Stimulated activated CD8-positive, alpha-beta memory T cell treated with anti-CD3 and anti-CD28 coated beads, Interleukin-2, amount 100 ng/mL, for 48 hours (primary cell): ENCODE results near the gene SLC43A3.

Experiments used
- DNase-seq, 2 donors: peaks; one replicate each; pipeline ENCODE4 v3.0.0-alpha.2; 2020; ENCODE audit warnings: low read depth in 2 of 2

The SLC43A3 gene

GRCh38 chr11:57426929-57427726 lies at the start of gene SLC43A3:
Gene SLC43A3, minus strand, starts transcription at chr11:57427121. Its CDS starts 949 bp downstream, at chr11:57426172.
- peak; percentile 74 to 80 for DNase-seq

GRCh38 chr11:57476047-57476756 lies 49.3 kb upstream of the SLC43A3 start:
- peak in 1 of 2 donors; percentile 12 for DNase-seq

DNA sequence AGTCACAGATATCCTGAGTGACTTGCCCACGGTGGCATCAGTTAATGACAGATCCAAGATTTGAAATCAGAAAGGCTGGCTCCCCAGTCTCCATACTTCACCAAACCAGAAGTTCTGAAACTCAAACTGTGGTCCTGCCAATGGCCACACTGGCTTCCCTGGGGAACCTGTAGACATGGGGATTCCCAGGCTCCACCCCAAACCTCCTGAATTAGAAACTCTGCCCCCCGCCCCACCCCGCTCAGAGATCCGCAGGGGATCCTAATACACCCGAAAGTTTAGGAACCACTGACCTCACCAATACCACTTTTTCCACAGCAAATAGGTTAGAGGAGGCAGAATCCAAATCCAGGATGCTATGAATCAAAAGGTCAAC lies 48.7 kb upstream of the SLC43A3 start:
- no peak for DNase-seq

DNA sequence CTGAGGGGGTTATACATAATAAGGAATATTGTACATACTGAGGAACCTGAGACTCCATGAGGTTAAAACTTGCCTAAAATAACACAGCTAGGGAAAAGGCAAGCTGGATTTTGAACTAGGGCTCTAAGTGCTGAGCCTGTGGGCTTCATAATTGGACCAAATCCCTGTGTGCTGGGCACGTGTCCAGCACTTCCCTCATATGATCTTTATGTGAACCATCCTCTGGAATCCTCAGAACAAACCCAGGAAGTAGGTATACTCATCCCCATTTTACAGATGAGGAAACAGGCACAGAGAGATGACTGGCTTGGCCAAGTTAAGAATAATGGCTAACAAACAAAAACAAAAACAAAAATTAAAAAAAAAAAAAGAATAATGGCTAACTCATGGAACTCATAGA lies 48.3 kb upstream of the SLC43A3 start:
- no peak for DNase-seq

GRCh38 chr11:57474803-57475115 lies 47.8 kb upstream of the SLC43A3 start:
- DNase-seq, result no peak

GRCh38 chr11:57474017-57474802 lies 47.3 kb upstream of the SLC43A3 start:
- DNase-seq, result peak in 1 of 2 donors; percentile 23

- DNase-seq, result no peak
Measured at GRCh38 chr11:57473285-57473841, 46.4 kb upstream of the SLC43A3 start.

DNA sequence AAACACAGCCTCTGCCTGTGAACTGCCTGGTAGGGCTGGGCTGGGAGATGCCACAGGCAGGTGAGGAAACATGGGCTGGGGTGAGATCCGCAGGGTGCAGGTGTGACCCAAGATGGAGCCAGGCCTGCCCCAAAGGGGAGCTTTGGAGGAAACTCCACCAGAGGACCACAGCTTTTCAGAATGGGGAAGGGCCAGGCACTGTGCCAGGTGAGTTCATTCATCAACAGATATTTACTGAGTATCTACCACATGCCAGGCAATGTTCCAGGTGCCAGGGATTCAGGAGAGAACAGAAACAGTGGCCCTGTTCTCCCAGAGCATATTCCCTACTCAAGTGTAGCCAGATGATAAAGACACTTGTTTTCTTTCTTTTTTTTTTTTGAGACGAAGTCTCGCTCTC lies 44.6 kb upstream of the SLC43A3 start:
- DNase-seq, result no peak

DNA sequence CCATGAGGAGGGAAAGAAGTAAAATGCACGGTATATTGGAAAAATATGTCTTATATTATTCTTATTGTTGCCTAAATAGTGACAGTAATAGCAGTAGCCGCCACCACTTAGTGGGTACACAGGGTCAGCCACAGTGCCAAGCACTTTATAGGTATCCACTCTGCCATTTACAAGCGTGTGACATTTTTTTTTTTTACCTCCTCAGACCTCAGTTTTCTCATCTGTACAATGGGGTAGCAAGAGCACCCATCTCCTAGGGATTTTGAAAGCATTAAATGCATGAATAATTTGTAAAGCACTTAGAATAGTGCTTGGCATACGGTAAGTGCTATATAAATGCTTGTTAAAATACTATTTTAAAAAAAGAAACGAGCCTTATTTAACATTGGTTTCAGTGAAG lies 42.3 kb upstream of the SLC43A3 start:
- DNase-seq, result no peak

DNA sequence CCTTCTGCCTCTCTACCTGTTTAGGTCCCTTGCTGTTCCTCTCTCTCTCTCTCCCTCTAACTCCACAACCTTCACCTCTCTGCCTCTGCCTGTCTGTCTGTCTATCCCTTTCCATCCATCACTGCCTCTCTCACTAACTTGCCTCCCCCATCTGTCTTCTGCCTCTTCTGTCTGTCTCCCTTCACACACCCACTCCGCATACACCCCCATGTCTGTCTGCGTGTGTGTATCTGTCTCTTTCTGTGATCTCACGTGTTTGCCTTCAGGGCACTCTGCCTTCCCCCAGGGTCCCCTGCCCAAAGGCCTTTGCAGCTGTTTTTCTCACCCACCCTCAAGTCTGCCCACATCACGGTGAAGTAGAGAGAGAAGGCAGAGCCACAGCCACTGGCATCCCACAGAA lies 41.4 kb upstream of the SLC43A3 start:
- DNase-seq, result no peak

DNA sequence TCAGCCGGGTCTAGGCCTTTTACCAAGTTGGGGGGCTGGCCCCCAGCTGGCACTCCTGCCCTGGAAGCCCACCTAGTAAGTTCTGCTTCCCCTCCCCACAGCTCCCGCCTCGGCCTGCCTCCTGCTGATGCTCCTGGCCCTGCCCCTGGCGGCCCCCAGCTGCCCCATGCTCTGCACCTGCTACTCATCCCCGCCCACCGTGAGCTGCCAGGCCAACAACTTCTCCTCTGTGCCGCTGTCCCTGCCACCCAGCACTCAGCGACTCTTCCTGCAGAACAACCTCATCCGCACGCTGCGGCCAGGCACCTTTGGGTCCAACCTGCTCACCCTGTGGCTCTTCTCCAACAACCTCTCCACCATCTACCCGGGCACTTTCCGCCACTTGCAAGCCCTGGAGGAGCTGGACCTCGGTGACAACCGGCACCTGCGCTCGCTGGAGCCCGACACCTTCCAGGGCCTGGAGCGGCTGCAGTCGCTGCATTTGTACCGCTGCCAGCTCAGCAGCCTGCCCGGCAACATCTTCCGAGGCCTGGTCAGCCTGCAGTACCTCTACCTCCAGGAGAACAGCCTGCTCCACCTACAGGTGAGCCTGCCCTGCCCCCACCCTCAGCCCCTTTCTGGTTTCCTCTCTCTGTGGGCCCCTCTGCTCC lies 40.7 kb upstream of the SLC43A3 start:
- no peak for DNase-seq

GRCh38 chr11:57466680-57467079 lies 39.8 kb upstream of the SLC43A3 start:
- DNase-seq, result no peak

DNA sequence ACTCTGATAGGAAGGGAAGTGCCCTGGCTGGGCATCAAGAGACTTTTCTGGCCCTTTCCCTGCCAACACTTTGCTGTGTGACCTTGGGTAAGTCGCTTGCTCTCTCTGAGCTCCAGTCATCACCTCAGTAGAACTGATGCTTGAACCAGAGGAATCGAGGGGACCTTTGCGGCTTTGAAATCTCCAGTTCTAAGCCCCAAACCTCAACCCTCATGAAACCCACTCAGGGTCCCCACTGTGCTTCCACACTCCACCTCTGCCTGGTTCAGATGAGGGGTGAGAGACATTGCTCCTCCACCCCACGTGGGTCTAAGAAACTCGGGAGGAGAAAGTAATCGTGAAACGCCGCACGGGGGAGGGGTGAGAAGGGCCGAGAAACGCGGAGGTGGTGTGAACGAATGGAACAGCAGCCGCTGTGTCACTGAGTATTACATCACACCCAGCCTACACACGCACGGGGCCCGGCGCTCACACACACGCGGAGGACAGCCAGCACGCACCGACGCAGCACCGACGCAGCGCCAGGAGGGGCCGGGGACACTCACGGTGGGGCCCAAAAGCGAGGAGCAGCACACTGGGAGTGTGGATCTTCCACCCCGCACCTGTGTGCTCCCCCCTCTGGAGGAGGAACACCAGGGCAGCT lies 37.7 kb upstream of the SLC43A3 start:
- no peak for DNase-seq

GRCh38 chr11:57463671-57464538 lies 37.0 kb upstream of the SLC43A3 start:
- DNase-seq, result no peak

DNA sequence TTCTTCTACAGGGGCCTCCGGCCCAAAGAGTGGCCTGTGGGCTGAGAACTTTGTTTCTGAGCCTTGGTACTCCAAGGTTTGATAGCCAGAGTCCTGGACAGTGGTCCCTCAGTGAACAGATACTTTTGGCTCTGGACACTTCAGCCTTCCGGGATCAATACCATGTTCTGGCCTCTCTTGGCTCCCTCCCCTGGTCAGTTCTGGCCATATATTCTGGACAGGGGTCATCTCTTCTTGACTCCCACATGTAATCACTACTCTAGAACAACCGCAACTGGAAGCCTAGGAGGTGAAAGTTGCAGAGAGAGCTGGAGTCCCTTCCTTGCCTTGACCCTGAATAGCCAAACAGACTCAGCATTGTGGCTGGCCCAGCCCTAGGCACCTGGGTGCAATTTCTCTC lies 35.7 kb upstream of the SLC43A3 start:
- no peak for DNase-seq

GRCh38 chr11:57461841-57462489 lies 35.0 kb upstream of the SLC43A3 start:
- no peak for DNase-seq

GRCh38 chr11:57460758-57461749 lies 34.1 kb upstream of the SLC43A3 start:
- DNase-seq, result no peak

DNA sequence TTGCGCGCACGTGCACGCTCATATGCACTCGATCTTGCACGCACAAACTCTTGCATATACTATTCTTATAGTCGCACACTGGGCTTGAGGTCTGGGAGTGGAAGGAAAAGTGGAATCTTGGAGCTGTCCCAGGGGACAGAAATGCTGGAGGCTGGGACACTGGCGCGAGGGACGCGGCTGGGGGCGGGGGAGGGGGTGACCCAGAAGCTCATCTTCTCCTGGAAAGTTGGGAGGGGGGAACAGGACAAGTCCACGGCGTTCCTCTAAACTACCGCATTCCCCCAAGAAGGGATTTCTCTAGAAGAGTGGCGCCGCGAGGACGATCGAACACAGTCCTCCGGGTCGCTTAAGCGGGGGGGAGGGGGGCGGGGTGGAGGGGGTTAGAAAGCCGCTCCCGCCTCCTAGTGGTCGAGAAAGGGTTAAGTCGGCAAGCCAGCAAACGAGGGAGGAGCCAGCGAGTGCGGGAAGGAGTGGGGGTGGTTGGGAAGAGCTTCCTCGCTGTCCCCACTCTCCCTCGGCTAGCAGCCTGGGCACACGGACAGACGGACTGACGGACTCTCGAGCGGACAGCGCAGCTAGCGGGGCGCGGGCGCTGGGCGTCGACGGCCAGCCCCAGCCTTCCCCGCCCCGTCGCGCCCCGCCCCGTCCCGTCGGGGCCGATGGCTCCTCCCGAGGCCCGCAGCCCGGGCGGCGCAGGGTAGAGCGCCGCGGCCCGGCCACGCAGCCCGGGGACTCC lies 33.3 kb upstream of the SLC43A3 start, which contains the start of gene RTN4RL2:
Gene RTN4RL2, plus strand, starts transcription at position 507 of the 736 bp plus-strand sequence. CDS start 338 bp downstream, outside the sequence.
- DNase-seq, result peak in 1 of 2 donors; percentile 43
